GM21367 (cell line): ENCODE data around the gene C19orf85.
"Not testable (repeated sequence)": the region's sequence is repeated elsewhere in the genome, so short reads cannot be mapped to it uniquely, and the experiment has no call there.

Experiments used
- ATAC-seq: cut with Tn5 transposase; IDR thresholded peaks from one replicate; pipeline ENCODE4 v1.9.1; 2021; ENCODE audit not compliant: unreplicated experiment

C19orf85 gene

DNA sequence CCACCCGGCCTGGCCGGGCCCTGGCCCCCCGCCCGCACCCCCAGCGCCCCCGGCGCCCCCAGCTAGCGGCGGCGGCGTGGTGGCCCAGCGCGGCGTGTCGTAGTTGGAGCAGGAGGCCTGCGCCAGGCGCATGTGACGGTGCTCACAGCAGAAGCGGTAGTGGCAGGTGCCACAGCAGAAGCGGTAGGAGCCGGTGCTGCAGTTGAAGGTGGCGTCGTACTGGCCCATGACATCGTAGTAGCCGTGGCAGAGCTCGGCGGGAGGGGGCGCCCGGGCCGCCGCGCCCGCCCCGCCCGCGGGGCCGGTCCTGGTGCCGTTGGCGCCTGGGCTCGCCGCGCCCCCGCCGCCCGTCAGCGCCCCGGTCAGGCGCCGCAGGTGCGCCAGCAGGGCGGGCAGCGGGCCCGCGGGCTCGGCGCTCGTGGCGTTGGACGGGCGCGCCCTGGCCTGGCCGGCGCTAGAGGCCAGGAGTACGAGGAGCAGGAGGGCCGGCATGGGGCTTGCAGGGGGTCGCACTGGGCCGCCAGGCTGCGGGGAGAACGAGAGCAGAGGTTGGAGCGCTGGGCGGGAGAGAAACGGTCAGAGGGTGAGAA lies 22.1 kb downstream of the C19orf85 start:
- ATAC-seq = no peak

DNA sequence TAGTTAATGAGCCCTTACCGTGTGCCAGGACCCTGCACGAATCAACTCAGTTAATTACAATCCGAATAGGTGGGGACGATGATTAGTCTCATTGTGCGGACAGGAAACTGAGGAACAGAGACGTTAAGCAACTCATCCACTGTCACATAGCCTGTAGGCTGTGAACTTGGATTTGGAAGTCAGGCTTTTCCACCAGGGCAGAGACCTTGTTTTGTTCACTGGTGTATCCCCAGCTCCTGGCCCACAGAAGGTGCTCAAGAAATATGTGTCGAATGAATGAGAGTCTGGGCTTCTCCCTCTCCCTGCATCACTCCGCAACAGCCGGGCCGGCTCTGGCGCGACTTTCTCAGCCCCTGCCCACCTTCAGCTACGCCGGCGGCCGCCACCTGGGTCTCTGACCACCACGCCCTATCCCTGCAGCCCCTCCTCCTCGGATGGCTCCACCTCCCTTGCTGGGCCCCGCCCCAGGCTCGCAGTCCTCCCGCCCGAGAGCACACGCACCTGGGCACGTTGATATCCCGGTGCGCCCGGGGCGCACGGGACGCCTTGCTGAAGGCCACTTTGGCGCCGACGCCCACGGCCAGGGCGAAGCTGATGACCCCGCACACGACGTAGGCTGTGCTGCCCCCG lies 22.7 kb downstream of the C19orf85 start:
- no peak for ATAC-seq

DNA sequence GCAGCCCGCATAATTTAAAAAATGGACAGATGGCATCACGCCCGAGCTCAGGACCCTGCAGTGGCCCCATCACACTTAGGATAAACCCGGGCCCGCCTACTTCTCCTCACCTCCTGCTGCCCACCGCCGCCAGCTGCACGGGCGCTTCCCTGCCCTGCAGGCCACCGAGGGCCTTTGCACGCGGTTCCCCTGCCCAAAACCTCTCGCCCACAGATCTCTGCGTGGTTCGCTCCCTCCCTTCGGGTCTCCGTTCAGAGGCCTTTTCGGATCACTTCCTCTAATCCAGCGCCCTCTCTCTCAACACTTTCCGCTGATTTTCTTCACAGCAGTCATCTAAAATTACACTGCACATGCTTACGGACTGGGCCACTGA lies 23.2 kb downstream of the C19orf85 start:
- ATAC-seq = no peak

- ATAC-seq = no peak
Observed at GRCh38 chr19:55440411-55441105, 24.0 kb downstream of the C19orf85 start.

DNA sequence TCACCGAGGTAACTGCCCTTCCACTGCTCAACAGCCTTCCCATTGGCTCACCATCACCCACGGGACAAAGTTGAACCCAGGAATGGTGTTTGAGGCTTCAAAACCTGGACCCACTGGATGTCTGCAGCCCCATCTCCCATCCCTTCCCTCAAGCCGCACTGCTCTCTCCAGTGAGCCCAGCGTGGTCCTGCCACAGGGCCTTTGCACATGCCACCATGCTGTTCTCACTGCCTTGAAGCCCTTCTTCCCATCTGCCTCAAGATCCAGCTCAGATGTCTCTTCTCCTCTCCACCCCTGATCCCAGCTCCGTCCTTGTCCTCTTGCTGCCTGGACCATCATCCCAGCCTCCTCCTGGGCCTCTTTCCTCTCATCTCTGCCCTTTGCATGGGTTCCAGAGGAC lies 25.5 kb downstream of the C19orf85 start:
- no peak for ATAC-seq

GRCh38 chr19:55437410-55437809 lies 27.1 kb downstream of the C19orf85 start:
- ATAC-seq = no peak

DNA sequence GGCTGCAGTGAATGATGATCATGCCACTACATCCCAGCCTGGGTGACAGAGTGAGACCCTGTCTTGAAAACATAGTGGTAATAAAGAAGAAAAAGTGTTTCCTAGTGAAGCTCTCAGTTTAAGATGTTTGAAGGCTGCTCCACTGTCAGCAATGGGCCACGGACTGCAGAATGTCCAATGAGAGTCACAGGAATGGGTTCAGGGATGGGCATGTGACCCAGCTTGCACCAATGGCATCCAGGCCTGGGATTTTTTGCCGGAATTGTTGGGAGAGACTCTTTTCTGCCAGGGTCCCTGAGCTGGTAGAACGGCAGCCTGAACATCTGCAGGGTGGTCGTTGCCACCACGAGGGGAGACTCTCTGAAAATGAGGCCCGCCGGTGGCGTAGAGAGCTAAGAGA lies 27.7 kb downstream of the C19orf85 start:
- ATAC-seq = no peak

- no peak for ATAC-seq
Observed at GRCh38 chr19:55435020-55435419, 29.5 kb downstream of the C19orf85 start.

DNA sequence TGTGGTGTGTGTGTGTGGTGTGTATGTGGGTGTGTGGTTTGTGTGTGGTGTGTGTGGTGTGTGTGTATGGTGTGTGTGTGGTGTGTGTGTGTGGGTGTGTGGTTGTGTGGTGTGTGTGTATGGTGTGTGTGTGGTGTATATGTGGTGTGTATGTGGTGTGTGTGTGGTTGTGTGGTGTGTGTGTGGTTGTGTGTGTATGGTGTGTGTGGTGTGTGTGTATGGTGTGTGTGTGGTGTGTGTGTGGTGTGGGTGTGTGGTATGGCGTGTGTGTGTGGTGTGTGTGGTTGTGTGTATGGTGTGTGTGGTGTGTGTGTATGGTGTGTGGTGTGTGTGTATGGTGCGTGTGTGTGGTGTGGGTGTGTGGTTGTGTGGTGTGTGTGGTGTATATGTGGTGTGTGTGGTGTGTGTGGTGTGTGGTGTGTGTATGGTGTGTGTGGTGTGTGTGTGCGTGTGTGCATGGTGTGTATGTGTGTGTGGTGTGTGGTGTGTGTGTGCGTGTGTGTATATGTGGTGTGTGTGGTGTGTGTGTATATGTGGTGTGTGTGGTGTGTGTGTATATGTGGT lies 30.1 kb downstream of the C19orf85 start:
- ATAC-seq = no peak

DNA sequence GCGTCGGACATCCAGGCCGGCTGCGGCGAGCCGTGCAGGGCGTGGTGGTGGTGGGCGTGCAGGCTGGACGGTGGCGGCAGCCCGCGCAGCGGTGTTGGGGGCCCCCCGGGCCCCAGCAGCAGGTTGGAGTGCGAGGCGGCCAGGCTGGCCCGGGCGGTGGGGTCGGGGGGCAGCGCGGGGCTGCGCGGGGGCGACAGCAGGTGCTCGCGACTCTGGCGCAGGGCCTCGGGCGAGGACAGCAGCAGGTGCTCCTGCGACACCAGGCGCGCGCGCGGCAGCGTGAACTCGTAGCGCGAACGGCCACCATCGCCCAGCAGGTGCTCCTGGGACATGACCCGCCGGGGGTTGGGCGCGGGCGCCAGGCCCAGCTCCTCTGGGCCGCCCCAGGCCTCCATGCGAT lies 31.3 kb downstream of the C19orf85 start:
- ATAC-seq = no peak

DNA sequence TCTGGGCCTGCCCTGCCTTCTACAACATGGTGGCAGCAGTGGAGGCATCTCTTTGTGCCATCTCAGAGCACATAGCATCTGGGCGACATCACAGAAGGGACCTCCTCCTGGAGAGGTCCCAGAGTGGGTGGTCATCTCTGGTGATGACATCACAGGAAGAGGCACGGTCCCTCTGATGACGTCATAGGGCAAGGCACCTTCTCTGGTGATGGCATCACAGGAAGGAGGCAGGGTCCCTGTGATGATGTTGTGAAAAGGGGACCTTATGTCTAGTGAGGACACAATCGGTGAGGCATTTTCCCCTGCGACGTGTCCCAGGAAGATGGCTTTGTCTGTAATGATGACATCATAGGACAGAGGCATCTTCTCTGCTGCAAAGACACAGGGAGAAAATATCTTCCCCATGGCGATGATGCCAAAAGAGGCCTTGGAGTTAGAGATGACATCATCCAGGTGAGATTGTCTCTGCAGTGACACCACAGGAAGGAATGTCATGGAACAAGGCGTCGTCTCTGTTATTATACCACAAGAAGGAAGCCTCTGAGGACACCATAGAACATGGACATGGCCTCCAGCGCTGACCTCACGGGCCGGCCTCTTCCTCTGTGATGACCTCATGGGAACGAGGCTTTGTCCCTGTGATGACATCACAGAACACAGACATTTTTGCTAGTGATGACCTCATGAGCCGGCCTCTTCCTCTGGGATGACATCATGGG lies 32.2 kb downstream of the C19orf85 start:
- no peak for ATAC-seq

- ATAC-seq = no peak
Observed at GRCh38 chr19:55431183-55431582, 33.4 kb downstream of the C19orf85 start.

GRCh38 chr19:55426042-55426441 lies 38.5 kb downstream of the C19orf85 start:
- ATAC-seq = no peak

DNA sequence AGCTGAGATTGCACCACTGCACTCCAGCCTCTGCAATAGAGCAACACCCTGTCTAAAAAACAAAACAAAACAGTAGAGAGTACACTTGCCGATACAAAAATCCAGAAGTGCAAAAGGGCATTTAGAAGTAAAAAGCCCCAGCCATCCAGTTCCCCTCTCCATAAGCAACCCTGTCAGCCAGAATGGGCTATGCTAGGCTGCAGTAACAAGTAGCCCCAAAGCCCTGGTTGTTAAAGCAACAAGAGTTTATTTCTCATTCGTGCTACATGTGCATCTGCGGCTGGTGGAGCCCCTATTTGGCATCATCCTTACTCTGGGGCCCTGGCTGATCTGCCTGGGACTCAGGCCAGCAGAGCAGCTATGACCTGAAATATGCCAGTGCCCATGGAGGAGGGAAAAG lies 40.0 kb downstream of the C19orf85 start:
- ATAC-seq = no peak

GRCh38 chr19:55423225-55424005 lies 41.1 kb downstream of the C19orf85 start:
- no peak for ATAC-seq

GRCh38 chr19:55421281-55421680 lies 43.3 kb downstream of the C19orf85 start:
- not testable (repeated sequence) for ATAC-seq

GRCh38 chr19:55419624-55420236 lies 44.8 kb downstream of the C19orf85 start:
- ATAC-seq = no peak

GRCh38 chr19:55419103-55419502 lies 45.4 kb downstream of the C19orf85 start:
- no peak for ATAC-seq

GRCh38 chr19:55418185-55418584 lies 46.4 kb downstream of the C19orf85 start:
- ATAC-seq = no peak
